T-cell (primary cell): ENCODE results near the gene PLEKHA8. TPM values are rescaled to one million over a fixed set of nuclear protein-coding genes. Genes with fewer than 3 reads are reported as not detected.

Experiments used
- ATAC-seq, 4 experiments: fragments of 200-7000 bp in 3 of 4; fragments of 150-1000 bp in 1 of 4; cut with Tn5 transposase; replicated peaks in 1 of 4; 1 replicate in 3 of 4; 2 replicates in 1 of 4; pipeline ENCODE4 v1.10.0; 2021; ENCODE audit warnings: moderate library complexity in 3 of 4, mild to moderate bottlenecking in 2 of 4, moderate number of reproducible peaks in 1 of 4
- CTCF ChIA-PET, 2 donors: fragments of 300-600 bp; sonication (Branson Sonifier 250); formaldehyde crosslinking; loops; one replicate each; lab custom pipeline; 2022; ENCODE audit warnings: antibody characterized with exemption in 2 of 2; lab: Charles Lee
- POLR2A ChIA-PET, 2 donors: fragments of 300-600 bp; sonication (Branson Sonifier 250); formaldehyde crosslinking; loops; one replicate each; lab custom pipeline; 2022; ENCODE audit warnings: antibody characterized with exemption in 2 of 2; lab: Charles Lee
- DNase-seq, 35 experiments: peaks; one replicate each; pipeline versions ENCODE4 v3.0.0 to v3.0.0-alpha.2; 2013 to 2023
- H3K27ac ChIP-seq: one replicate; pipeline ENCODE4 v1.5.1; 2013; ENCODE audit warnings: low read length
- H3K27me3 ChIP-seq, 2 experiments: replicated peaks in 1 of 2; 1 replicate in 1 of 2; 2 replicates in 1 of 2; pipeline versions ENCODE4 v1.6.1 to v1.7.0; 2013; ENCODE audit warnings: low read length in 1 of 2, mixed read lengths in 1 of 2; ENCODE audit not compliant: control insufficient read depth in 2 of 2, insufficient read depth in 2 of 2; ENCODE audit errors: extremely low read depth in 1 of 2
- H3K36me3 ChIP-seq, 2 donors: 1 replicate in 1 of 2; 2 replicates in 1 of 2; pipeline versions ENCODE4 v1.6.1 to v1.7.0; 2013; ENCODE audit warnings: low read length in 1 of 2; ENCODE audit not compliant: control insufficient read depth in 2 of 2, insufficient read depth in 1 of 2; ENCODE audit errors: extremely low read depth in 1 of 2
- H3K4me1 ChIP-seq, 2 experiments: 1 replicate in 1 of 2; 2 replicates in 1 of 2; pipeline versions ENCODE4 v1.6.1 to v1.7.0; 2013; ENCODE audit warnings: low read length in 2 of 2, mixed read lengths in 1 of 2; ENCODE audit not compliant: insufficient read depth in 2 of 2, control insufficient read depth in 1 of 2; ENCODE audit errors: extremely low read depth in 1 of 2
- H3K4me3 ChIP-seq, 2 donors: 1 replicate in 1 of 2; 2 replicates in 1 of 2; pipeline versions ENCODE4 v1.5.1 to v1.7.0; 2013; ENCODE audit warnings: mild to moderate bottlenecking in 2 of 2, low read length in 1 of 2, moderate library complexity in 1 of 2; ENCODE audit not compliant: control insufficient read depth in 1 of 2; ENCODE audit errors: extremely low read depth in 1 of 2
- H3K9me3 ChIP-seq: 2 replicates; pipeline ENCODE4 v1.7.0; 2013
- H3K27ac Mint-ChIP-seq, 2 donors: one replicate each; pipeline ENCODE4 v1.8.0; 2020 to 2021; ENCODE audit warnings: mild to moderate bottlenecking in 2 of 2, mixed read lengths in 2 of 2
- H3K27me3 Mint-ChIP-seq, 2 donors: one replicate each; pipeline ENCODE4 v1.8.0; 2021 to 2022; ENCODE audit warnings: mixed read lengths in 2 of 2
- H3K36me3 Mint-ChIP-seq: one replicate; pipeline ENCODE4 v1.8.0; 2021; ENCODE audit warnings: mixed read lengths
- H3K4me1 Mint-ChIP-seq, 3 donors: one replicate each; pipeline ENCODE4 v1.8.0; 2020 to 2022; ENCODE audit warnings: mixed read lengths in 3 of 3, mild to moderate bottlenecking in 1 of 3
- H3K4me3 Mint-ChIP-seq, 3 donors: one replicate each; pipeline ENCODE4 v1.8.0; 2020 to 2022; ENCODE audit warnings: mild to moderate bottlenecking in 3 of 3, mixed read lengths in 3 of 3, moderate library complexity in 3 of 3
- H3K9me3 Mint-ChIP-seq, 3 donors: one replicate each; pipeline ENCODE4 v1.8.0; 2020 to 2022; ENCODE audit warnings: mixed read lengths in 3 of 3
- WGBS: methylation state at CpG from one replicate; pipeline ENCODE4 v1.1.5; 2013; ENCODE audit warnings: missing lambda C conversion rate; ENCODE audit not compliant: insufficient coverage; 5-methylcytosine and 5-hydroxymethylcytosine counted together
- total RNA-seq, 35 experiments: library from RNA in 6 of 35; stranded (reverse) in 6 of 35; fragments of 120-200 nt in 1 of 35; gene quantifications; one replicate each; pipeline versions ENCODE4 v1.2.1 to v1.2.4 and lab custom pipeline; 2013 to 2026

The PLEKHA8 gene
- total RNA-seq, 5 donors from 2014 or later (not counting 1 experiment from before 2014, with no cell fraction given), result 8.6 to 11.2 (median 9.9) TPM

DNA sequence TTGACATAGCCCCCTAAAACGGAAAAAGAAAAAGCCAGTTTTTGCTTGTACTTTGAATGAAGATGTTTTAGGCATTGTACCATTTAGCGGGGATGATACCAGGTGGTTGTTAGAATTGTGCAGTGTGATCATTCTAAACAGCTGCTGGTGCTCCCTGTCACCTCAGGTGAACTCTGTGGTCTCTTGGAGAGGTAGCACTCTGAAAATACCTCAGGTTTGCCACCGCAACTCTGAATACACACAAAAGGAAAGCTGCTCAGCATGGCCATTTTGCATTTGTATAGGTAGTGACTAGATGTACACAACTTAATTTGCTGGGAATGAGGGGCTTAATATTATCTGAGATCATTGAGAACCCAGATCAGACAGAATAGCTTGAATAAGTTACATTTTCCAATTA is 52.6 kb downstream of the PLEKHA8 start:
- Histone ChIP-seq H3K27ac (no peak overlapping the region), H3K27me3 (no peaks in the 10 kb centered on the region), H3K36me3 (peaks cover 0 to 26% of the 10 kb centered on the region in 2 donors), H3K9me3 (no peaks in the 10 kb centered on the region), H3K4me1 (no peaks in the 10 kb centered on the region), H3K4me3 (no peak overlapping the region)
- Mint-ChIP-seq H3K27ac (no peak overlapping the region), H3K4me1 (no peaks in the 10 kb centered on the region), H3K27me3 (no peaks in the 10 kb centered on the region), H3K4me3 (no peak overlapping the region), H3K36me3 (peaks cover 55% of the 10 kb centered on the region), H3K9me3 (no peaks in the 10 kb centered on the region)
- DNase-seq (no peak), ATAC-seq (no peak)
- WGBS, result 85% methylated on average over 2 of the region's 3 CpGs
- CTCF ChIA-PET, result interaction anchor here in 1 of 2 donors (0.9 to 1.6 kb wide), 2 partner anchors 8 to 18 kb away, joined by 3 read pairs; no protein-coding TSS in a partner anchor
- POLR2A ChIA-PET, result interaction anchor here in 1 of 2 donors (0.9 kb wide), 1 partner anchor 24 kb away, joined by 3 read pairs; no protein-coding TSS in a partner anchor

DNA sequence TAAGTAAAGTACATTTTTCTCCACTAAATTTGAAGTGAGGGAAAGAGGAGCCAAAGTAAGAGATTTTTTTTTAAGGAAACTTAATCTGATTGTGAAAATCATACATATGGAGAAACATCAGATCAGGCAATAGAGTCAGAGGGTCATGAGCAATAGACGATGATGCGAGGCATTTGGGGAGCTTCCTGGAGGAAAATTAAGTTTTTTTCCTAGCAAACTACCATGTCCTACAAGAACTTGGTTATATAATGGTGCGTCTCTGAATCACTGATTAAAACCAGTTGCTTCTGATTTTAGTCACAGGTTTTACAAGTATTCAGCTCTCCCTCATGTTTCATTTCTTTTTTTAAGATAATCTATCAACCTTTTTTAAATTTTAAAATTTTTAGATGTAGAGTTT is 54.5 kb downstream of the PLEKHA8 start:
- Mint-ChIP-seq H3K27ac (no peak overlapping the region), H3K4me3 (no peak overlapping the region), H3K27me3 (no peaks in the 10 kb centered on the region), H3K9me3 (no peaks in the 10 kb centered on the region), H3K4me1 (no peaks in the 10 kb centered on the region), H3K36me3 (peaks cover 59% of the 10 kb centered on the region)
- Histone ChIP-seq H3K9me3 (no peaks in the 10 kb centered on the region), H3K36me3 (peaks cover 0 to 26% of the 10 kb centered on the region in 2 donors), H3K4me1 (no peaks in the 10 kb centered on the region), H3K27ac (no peak overlapping the region), H3K27me3 (no peaks in the 10 kb centered on the region), H3K4me3 (no peak overlapping the region)
- DNase-seq, result no peak
- no peak for ATAC-seq
- no CpG with 5 or more reads among the region's 3 CpGs for WGBS
- ChIA-PET CTCF (interaction anchor here in 1 of 2 donors (1.0 kb wide), 1 partner anchor 11 kb away, joined by 3 read pairs; no protein-coding TSS in a partner anchor), POLR2A (no interaction called here)

DNA sequence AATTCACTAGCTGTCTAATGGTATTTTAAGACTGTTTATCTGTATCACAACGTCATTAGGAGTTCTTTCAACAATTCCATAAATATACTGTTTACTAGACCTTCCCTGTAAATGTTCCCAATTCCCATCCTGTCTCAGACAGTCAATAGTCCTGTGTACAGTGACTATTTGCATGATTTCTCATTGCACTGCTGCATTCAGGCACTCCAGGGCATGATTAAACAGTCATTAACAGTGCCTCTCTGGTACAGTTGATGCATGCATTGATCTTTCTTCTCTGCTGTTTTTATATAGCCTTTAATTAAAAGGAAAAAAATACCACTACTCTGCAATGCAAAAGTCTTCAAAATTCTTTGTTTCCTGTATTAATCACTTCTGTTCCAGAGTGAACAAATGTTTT is 55.1 kb downstream of the PLEKHA8 start:
- ChIA-PET CTCF (interaction anchor here in 1 of 2 donors (0.5 to 1.0 kb wide), 2 partner anchors 10 to 290 kb away, joined by 3 to 5 read pairs; no protein-coding TSS in a partner anchor), POLR2A (no interaction called here)
- Mint-ChIP-seq H3K4me3 (no peak overlapping the region), H3K27ac (no peak overlapping the region), H3K4me1 (no peaks in the 10 kb centered on the region), H3K27me3 (no peaks in the 10 kb centered on the region), H3K36me3 (peaks cover 55% of the 10 kb centered on the region), H3K9me3 (no peaks in the 10 kb centered on the region)
- ATAC-seq, result no peak
- peaks cover 0 to 26% of the 10 kb centered on the region in 2 donors for H3K36me3 ChIP-seq
- H3K9me3 ChIP-seq, result no peaks in the 10 kb centered on the region
- no peaks in the 10 kb centered on the region for H3K27me3 ChIP-seq
- no CpG with 5 or more reads among the region's 1 CpG for WGBS
- H3K27ac ChIP-seq, result no peak overlapping the region
- no peak overlapping the region for H3K4me3 ChIP-seq
- no peaks in the 10 kb centered on the region for H3K4me1 ChIP-seq
- no peak for DNase-seq

DNA sequence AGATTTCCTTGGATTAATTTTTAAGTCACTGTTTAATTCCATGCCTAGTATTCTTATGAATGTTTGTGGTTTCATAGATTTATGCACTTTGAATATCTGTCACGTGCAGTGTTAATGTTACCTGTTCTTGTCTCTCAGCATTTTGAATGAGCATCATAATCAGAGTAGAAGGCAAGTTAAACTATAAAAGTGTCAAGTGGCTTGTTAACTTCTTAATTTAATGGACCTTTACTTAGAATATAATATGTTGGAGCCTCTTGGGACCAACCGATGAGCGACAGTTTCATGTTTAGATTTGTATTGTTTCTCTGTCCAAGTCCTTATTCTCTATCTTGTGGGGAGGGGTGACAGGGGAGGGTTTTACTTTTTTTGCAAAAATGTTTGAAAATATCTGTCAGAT is 56.0 kb downstream of the PLEKHA8 start:
- ChIA-PET CTCF (no interaction called here), POLR2A (no interaction called here)
- 80% methylated on average over 1 of the region's 3 CpGs for WGBS
- Mint-ChIP-seq H3K36me3 (peaks cover 46% of the 10 kb centered on the region), H3K9me3 (no peaks in the 10 kb centered on the region), H3K4me3 (no peak overlapping the region), H3K27ac (no peak overlapping the region), H3K27me3 (no peaks in the 10 kb centered on the region), H3K4me1 (no peaks in the 10 kb centered on the region)
- H3K4me3 ChIP-seq, result no peak overlapping the region
- DNase-seq, result no peak
- ATAC-seq, result no peak
- no peak overlapping the region for H3K27ac ChIP-seq
- H3K36me3 ChIP-seq, result peaks cover 0 to 20% of the 10 kb centered on the region in 2 donors
- no peaks in the 10 kb centered on the region for H3K9me3 ChIP-seq
- no peaks in the 10 kb centered on the region for H3K27me3 ChIP-seq
- H3K4me1 ChIP-seq, result no peaks in the 10 kb centered on the region

DNA sequence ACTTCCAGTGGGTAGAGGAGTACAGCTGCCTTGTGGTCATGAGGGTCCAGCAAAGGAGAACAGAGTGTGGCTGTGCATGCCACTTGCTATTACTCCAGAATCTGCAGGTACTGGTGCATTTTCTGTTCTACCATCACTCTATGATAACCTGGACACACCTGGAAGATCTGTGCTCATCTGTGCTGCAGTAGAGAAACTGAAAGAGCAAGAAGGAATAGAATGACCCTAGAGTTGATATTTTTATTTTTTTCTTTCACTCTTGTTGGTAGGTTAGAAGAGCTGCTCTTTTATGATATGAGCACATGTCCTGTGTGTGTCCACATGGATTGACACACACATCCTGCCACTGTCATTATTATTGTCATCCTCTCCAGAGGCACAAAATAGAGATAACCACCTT is 58.3 kb downstream of the PLEKHA8 start:
- POLR2A ChIA-PET, result interaction anchor here in 1 of 2 donors (0.5 kb wide), 1 partner anchor 308 kb away, joined by 3 read pairs; no protein-coding TSS in a partner anchor
- H3K4me1 Mint-ChIP-seq, result no peaks in the 10 kb centered on the region
- CTCF ChIA-PET, result interaction anchor here in 1 of 2 donors (0.7 kb wide), 1 partner anchor 479 kb away, joined by 4 read pairs; no protein-coding TSS in a partner anchor
- Histone ChIP-seq H3K36me3 (peaks cover 0 to 3% of the 10 kb centered on the region in 2 donors), H3K27me3 (no peaks in the 10 kb centered on the region), H3K27ac (no peak overlapping the region), H3K4me1 (no peaks in the 10 kb centered on the region), H3K9me3 (no peaks in the 10 kb centered on the region), H3K4me3 (no peak overlapping the region)
- no peaks in the 10 kb centered on the region for H3K27me3 Mint-ChIP-seq
- no peak overlapping the region for H3K27ac Mint-ChIP-seq
- H3K4me3 Mint-ChIP-seq, result no peak overlapping the region
- ATAC-seq, result no peak
- H3K9me3 Mint-ChIP-seq, result no peaks in the 10 kb centered on the region
- no peak for DNase-seq
- H3K36me3 Mint-ChIP-seq, result peaks cover 32% of the 10 kb centered on the region

DNA sequence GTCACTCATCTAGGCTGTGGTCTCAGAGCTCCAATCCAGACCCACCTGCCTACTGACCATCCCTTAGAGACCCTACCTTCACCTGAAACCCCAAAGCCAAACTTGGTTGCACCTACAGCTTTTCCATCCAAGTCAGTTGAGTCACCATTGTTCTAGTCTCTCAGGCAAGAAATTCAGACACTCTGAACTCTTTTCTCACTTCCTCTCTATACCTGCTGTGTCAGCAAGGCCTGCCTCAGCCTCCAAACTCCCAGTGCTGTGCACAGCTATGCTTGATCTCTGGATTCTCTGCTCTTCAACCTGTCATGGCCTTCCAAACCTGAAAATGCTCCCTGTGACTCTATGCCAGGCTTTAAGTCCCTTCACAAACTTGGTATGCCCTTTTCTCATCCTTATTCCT is 59.2 kb downstream of the PLEKHA8 start:
- H3K9me3 ChIP-seq, result no peaks in the 10 kb centered on the region
- H3K4me3 ChIP-seq, result no peak overlapping the region
- ChIA-PET CTCF (no interaction called here), POLR2A (no interaction called here)
- H3K4me1 ChIP-seq, result no peaks in the 10 kb centered on the region
- Mint-ChIP-seq H3K9me3 (no peaks in the 10 kb centered on the region), H3K4me1 (no peaks in the 10 kb centered on the region), H3K36me3 (peaks cover 29% of the 10 kb centered on the region), H3K4me3 (no peak overlapping the region), H3K27me3 (no peaks in the 10 kb centered on the region), H3K27ac (no peak overlapping the region)
- H3K27ac ChIP-seq, result no peak overlapping the region
- ATAC-seq, result no peak
- no peak for DNase-seq
- H3K36me3 ChIP-seq, result peaks cover 0 to 3% of the 10 kb centered on the region in 2 donors
- H3K27me3 ChIP-seq, result no peaks in the 10 kb centered on the region
